MCF 10A (cell line): Measurements from ENCODE around the gene VKORC1. TPM values are rescaled to one million over a fixed set of nuclear protein-coding genes. Genes with fewer than 3 reads are reported as not detected.

Experiments
- BruUV-seq: library from RNA; stranded (reverse); fragments of 400-500 nt; replicated peaks from 2 replicates; lab custom pipeline; 2021; lab: Mats Ljungman, UMichigan
- CTCF ChIA-PET: fragments of 300-600 bp; sonication (Branson Sonifier 250); formaldehyde crosslinking; extraction: SDS; loops from one replicate; lab custom pipeline; 2021; ENCODE audit warnings: antibody characterized with exemption, inconsistent platforms; lab: Yijun Ruan, JAX
- POLR2A ChIA-PET: fragments of 300-600, 350-650 bp; sonication (Branson Sonifier 250); formaldehyde crosslinking; extraction: SDS; loops from one replicate; lab custom pipeline; 2020; ENCODE audit warnings: antibody characterized with exemption, inconsistent platforms; lab: Yijun Ruan, JAX
- DNase-seq: peaks from one replicate; pipeline ENCODE4 v3.0.0-alpha.2; 2018; ENCODE audit not compliant: unreplicated experiment
- H3K27ac Mint-ChIP-seq: one replicate; pipeline ENCODE4 v1.8.0; 2022; ENCODE audit warnings: mild to moderate bottlenecking, low read depth, mixed read lengths; ENCODE audit not compliant: unreplicated experiment
- H3K27me3 Mint-ChIP-seq: one replicate; pipeline ENCODE4 v1.8.0; 2022; ENCODE audit warnings: mixed read lengths; ENCODE audit not compliant: insufficient read depth, unreplicated experiment
- H3K36me3 Mint-ChIP-seq: one replicate; pipeline ENCODE4 v1.8.0; 2022; ENCODE audit warnings: mild to moderate bottlenecking, moderate library complexity, mixed read lengths; ENCODE audit not compliant: insufficient read depth, unreplicated experiment
- H3K4me1 Mint-ChIP-seq: one replicate; pipeline ENCODE4 v1.8.0; 2022; ENCODE audit warnings: mixed read lengths; ENCODE audit not compliant: insufficient read depth, unreplicated experiment
- H3K4me3 Mint-ChIP-seq: one replicate; pipeline ENCODE4 v1.8.0; 2022; ENCODE audit warnings: mild to moderate bottlenecking, moderate library complexity, mixed read lengths; ENCODE audit not compliant: unreplicated experiment
- H3K9me3 Mint-ChIP-seq: one replicate; pipeline ENCODE4 v1.8.0; 2022; ENCODE audit warnings: mixed read lengths; ENCODE audit not compliant: unreplicated experiment
- CTCF ChIP-seq: fragments of 200-600 bp; IDR thresholded peaks from one replicate; pipeline ENCODE4 v1.8.0; 2022; ENCODE audit warnings: antibody characterized with exemption, mild to moderate bottlenecking; ENCODE audit not compliant: unreplicated experiment
- intact Hi-C: fragments of 100-400 bp; cut with micrococcal nuclease; formaldehyde crosslinking; loops from 2 replicates; pipeline ENCODE4 v1.14.1; 2022
- total RNA-seq: library from RNA; stranded (reverse); gene quantifications from 2 replicates; pipeline ENCODE4 v1.2.3, GENCODE V29; 2022

VKORC1 gene
- total RNA-seq, 1 experiment from 2014 or later, result 66.3 TPM

- Mint-ChIP-seq H3K4me3 (no peak overlapping the region), H3K36me3 (peaks cover 38% of the 10 kb centered on the region), H3K4me1 (peaks cover 8% of the 10 kb centered on the region), H3K27ac (no peak overlapping the region), H3K9me3 (no peaks in the 10 kb centered on the region), H3K27me3 (no peaks in the 10 kb centered on the region)
- intact Hi-C loops, result no loop called here
- CTCF ChIA-PET, result interaction anchor here (0.5 to 1.8 kb wide), 4 partner anchors 8 to 171 kb away, joined by 3 to 4 read pairs (median 4); no protein-coding TSS in a partner anchor
- BruUV-seq, result no TSS peak
- TF ChIP-seq CTCF, result no peak
- DNase-seq, result no peak
- POLR2A ChIA-PET, result interaction anchor here (0.7 to 12.0 kb wide), 3 partner anchors 10 to 14 kb away, joined by 3 to 201 read pairs (median 4); partner anchors contain the start of gene KAT8
Measured at GRCh38 chr16:31128711-31129567, 34.3 kb upstream of the VKORC1 start.

GRCh38 chr16:31127182-31127581 lies 32.6 kb upstream of the VKORC1 start:
- intact Hi-C loops, result no loop called here
- POLR2A ChIA-PET, result interaction anchor here (0.7 to 1.9 kb wide), 3 partner anchors 9 to 54 kb away, joined by 3 to 6 read pairs (median 5); partner anchors contain the start of genes KAT8 and PRSS8
- Mint-ChIP-seq H3K27me3 (no peaks in the 10 kb centered on the region), H3K9me3 (no peaks in the 10 kb centered on the region), H3K4me1 (no peaks in the 10 kb centered on the region), H3K36me3 (peaks cover 40% of the 10 kb centered on the region), H3K4me3 (no peak overlapping the region), H3K27ac (peak overlapping the region; percentile 23)
- no peak for TF ChIP-seq CTCF
- CTCF ChIA-PET, result interaction anchor here (0.6 to 1.0 kb wide), 2 partner anchors 15 to 315 kb away, joined by 3 read pairs; partner anchors contain the start of gene ZNF843
- DNase-seq, result no peak
- BruUV-seq, result no TSS peak

- ChIA-PET POLR2A (interaction anchor here (1.8 to 1.9 kb wide), 2 partner anchors 9 kb away, joined by 6 read pairs; partner anchors contain the start of genes KAT8 and PRSS8), CTCF (interaction anchor here (0.9 kb wide), 1 partner anchor 13 kb away, joined by 3 read pairs; no protein-coding TSS in a partner anchor)
- no peak for TF ChIP-seq CTCF
- Mint-ChIP-seq H3K9me3 (no peaks in the 10 kb centered on the region), H3K36me3 (peaks cover 51% of the 10 kb centered on the region), H3K4me1 (no peaks in the 10 kb centered on the region), H3K27ac (no peak overlapping the region), H3K4me3 (no peak overlapping the region), H3K27me3 (no peaks in the 10 kb centered on the region)
- intact Hi-C loops, result no loop called here
- DNase-seq, result no peak
- BruUV-seq, result no TSS peak
Measured at GRCh38 chr16:31125844-31126243, 31.2 kb upstream of the VKORC1 start.

- DNase-seq, result no peak
- H3K27me3 Mint-ChIP-seq, result no peaks in the 10 kb centered on the region
- TF ChIP-seq CTCF, result no peak
- intact Hi-C loops, result no loop called here
- peak overlapping the region; percentile 94 for H3K27ac Mint-ChIP-seq
- CTCF ChIA-PET, result interaction anchor here (0.7 to 2.7 kb wide), 4 partner anchors 9 to 323 kb away, joined by 3 to 25 read pairs (median 4); partner anchors contain the start of gene ZNF843
- H3K9me3 Mint-ChIP-seq, result no peaks in the 10 kb centered on the region
- H3K36me3 Mint-ChIP-seq, result peaks cover 67% of the 10 kb centered on the region
- BruUV-seq, result no TSS peak
- H3K4me3 Mint-ChIP-seq, result no peak overlapping the region
- peaks cover 11% of the 10 kb centered on the region for H3K4me1 Mint-ChIP-seq
- POLR2A ChIA-PET, result interaction anchor here (3.9 to 7.5 kb wide), 2 partner anchors 14 to 26 kb away, joined by 44 to 201 read pairs; partner anchors contain the start of genes PRSS8 and VKORC1
Measured at GRCh38 chr16:31120129-31120528, 25.5 kb upstream of the VKORC1 start.
